HG03432 (cell line): ENCODE measurements around the gene TTLL3.
"Not testable (repeated sequence)": the region's sequence is repeated elsewhere in the genome, so short reads cannot be mapped to it uniquely, and the experiment has no call there.

ENCODE experiments used
- ATAC-seq: cut with Tn5 transposase; IDR thresholded peaks from one replicate; pipeline ENCODE4 v1.9.1; 2021; ENCODE audit warnings: mild to moderate bottlenecking, moderate library complexity; ENCODE audit not compliant: unreplicated experiment

The TTLL3 gene

GRCh38 chr3:9809615-9810432, at the start of gene TTLL3:
TTLL3 (plus strand) TSS chr3:9810262; CDS start chr3:9810662, 400 bp downstream.
- ATAC-seq, result peak; percentile 52

- no peak for ATAC-seq
Measured at GRCh38 chr3:9760779-9761505, 49.1 kb upstream of the TTLL3 start.

GRCh38 chr3:9761919-9762318, 48.1 kb upstream of the TTLL3 start:
- no peak for ATAC-seq

GRCh38 chr3:9762871-9763270, 47.2 kb upstream of the TTLL3 start:
- ATAC-seq, result no peak

GRCh38 chr3:9765865-9766264, 44.2 kb upstream of the TTLL3 start:
- no peak for ATAC-seq

- no peak for ATAC-seq
Measured at GRCh38 chr3:9767418-9767817, 42.6 kb upstream of the TTLL3 start.

GRCh38 chr3:9768141-9768775, 41.8 kb upstream of the TTLL3 start:
- no peak for ATAC-seq

- ATAC-seq, result no peak
Measured at GRCh38 chr3:9769012-9769411, 41.0 kb upstream of the TTLL3 start.

GRCh38 chr3:9769426-9770275, 40.4 kb upstream of the TTLL3 start, which contains the start of gene CAMK1:
CAMK1 (minus strand) TSS chr3:9769947; CDS start chr3:9767749, 2,198 bp downstream.
- ATAC-seq, result peak; percentile 75

GRCh38 chr3:9770276-9770812, 39.7 kb upstream of the TTLL3 start:
- ATAC-seq, result no peak

- ATAC-seq, result not testable (repeated sequence)
Measured at GRCh38 chr3:9771007-9771406, 39.1 kb upstream of the TTLL3 start.

GRCh38 chr3:9776896-9777693, 33.0 kb upstream of the TTLL3 start:
- ATAC-seq, result no peak

GRCh38 chr3:9777694-9778021, 32.4 kb upstream of the TTLL3 start:
- no peak for ATAC-seq

GRCh38 chr3:9778143-9779074, 31.7 kb upstream of the TTLL3 start:
- ATAC-seq, result no peak

GRCh38 chr3:9779075-9779593, 30.9 kb upstream of the TTLL3 start:
- ATAC-seq, result no peak

- peak; percentile 67 for ATAC-seq
Measured at GRCh38 chr3:9779721-9780457, 30.2 kb upstream of the TTLL3 start.

- peak; percentile 4 for ATAC-seq
Measured at GRCh38 chr3:9780458-9780812, 29.6 kb upstream of the TTLL3 start.

- ATAC-seq, result no peak
Measured at GRCh38 chr3:9780910-9781309, 29.2 kb upstream of the TTLL3 start.
